IPS-15b (cell line): ENCODE measurements around the gene ASIC3.

ENCODE experiments used
- H3K27me3 ChIP-seq: one replicate; pipeline ENCODE4 v1.6.1; 2013; ENCODE audit warnings: low read length; ENCODE audit not compliant: control insufficient read depth, insufficient read depth
- H3K36me3 ChIP-seq: one replicate; pipeline ENCODE4 v1.6.1; 2013; ENCODE audit warnings: low read length; ENCODE audit not compliant: control insufficient read depth, insufficient read depth
- H3K4me1 ChIP-seq: one replicate; pipeline ENCODE4 v1.6.1; 2013; ENCODE audit warnings: mild to moderate bottlenecking, low read length; ENCODE audit not compliant: control insufficient read depth, insufficient read depth
- H3K4me3 ChIP-seq: one replicate; pipeline ENCODE4 v1.5.1; 2013; ENCODE audit warnings: low read depth, low read length
- H3K9ac ChIP-seq: one replicate; pipeline ENCODE4 v1.6.1; 2013; ENCODE audit warnings: low read depth, mild to moderate bottlenecking, low read length
- H3K9me3 ChIP-seq: one replicate; pipeline ENCODE4 v1.6.1; 2013; ENCODE audit warnings: mild to moderate bottlenecking, low read length; ENCODE audit not compliant: control insufficient read depth, insufficient read depth

ASIC3 gene

DNA sequence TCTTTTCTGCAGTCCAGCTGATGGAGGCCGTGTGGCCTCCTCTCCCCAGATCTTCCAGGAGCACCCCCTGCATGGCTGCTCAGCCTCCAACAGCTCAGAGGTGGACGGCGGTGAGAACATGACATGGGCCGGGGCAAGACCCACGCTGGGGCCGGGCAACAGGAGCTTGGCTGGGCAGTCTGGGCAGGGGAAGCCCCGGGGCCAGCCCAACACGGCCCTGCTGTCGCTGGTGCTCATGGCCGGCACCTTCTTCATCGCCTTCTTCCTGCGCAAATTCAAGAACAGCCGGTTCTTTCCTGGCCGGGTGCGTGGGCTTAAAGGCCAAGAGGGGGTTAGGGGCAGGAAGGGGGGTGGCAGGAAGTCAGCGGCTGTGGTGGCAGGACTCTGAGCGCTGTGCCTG lies 25.7 kb downstream of the ASIC3 start:
- Histone ChIP-seq H3K4me1 (peaks cover 2% of the 10 kb centered on the region), H3K36me3 (peaks cover 54% of the 10 kb centered on the region), H3K27me3 (no peaks in the 10 kb centered on the region), H3K9ac (no peak overlapping the region), H3K4me3 (no peak overlapping the region), H3K9me3 (no peaks in the 10 kb centered on the region)

DNA sequence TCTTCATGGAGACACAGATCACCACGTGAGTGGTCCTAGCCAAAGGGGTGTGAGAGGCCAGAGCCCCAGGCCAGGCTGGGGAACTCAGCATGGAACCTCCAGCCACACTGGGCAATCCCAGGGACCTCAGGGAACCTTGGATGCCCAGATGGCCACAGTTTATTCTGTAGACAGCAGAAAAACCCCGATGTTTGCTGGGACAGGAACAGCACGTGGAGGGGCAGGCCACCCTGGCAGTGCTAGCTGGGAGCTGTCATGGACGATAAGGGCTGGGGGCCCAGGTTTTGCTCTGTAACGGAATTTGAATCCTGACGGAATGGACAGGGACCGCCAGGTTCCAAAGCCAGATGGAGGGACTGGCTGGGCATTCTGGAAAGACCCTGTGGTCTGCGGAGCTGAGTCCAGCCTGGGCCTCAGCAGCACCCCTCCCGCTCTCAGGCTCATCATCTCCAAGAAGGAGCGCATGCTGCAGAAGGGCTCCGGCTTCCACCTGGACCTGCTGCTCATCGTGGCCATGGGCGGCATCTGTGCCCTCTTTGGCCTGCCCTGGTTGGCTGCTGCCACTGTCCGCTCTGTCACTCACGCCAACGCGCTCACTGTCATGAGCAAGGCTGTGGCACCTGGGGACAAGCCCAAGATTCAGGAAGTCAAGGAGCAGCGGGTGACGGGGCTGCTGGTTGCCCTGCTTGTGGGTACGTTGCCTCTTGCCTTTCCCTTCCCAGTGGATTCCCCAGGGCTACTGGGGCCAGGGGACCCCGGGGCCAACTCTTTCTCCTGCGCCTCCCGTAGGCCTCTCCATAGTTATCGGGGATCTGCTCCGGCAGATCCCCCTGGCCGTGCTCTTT lies 26.7 kb downstream of the ASIC3 start:
- H3K4me3 ChIP-seq: no peak overlapping the region
- no peaks in the 10 kb centered on the region for H3K9me3 ChIP-seq
- peaks cover 49% of the 10 kb centered on the region for H3K36me3 ChIP-seq
- no peaks in the 10 kb centered on the region for H3K27me3 ChIP-seq
- H3K9ac ChIP-seq: no peak overlapping the region
- H3K4me1 ChIP-seq: peaks cover 2% of the 10 kb centered on the region

GRCh38 chr7:151075662-151075971 lies 27.3 kb downstream of the ASIC3 start:
- no peak overlapping the region for H3K9ac ChIP-seq
- H3K36me3 ChIP-seq: peaks cover 43% of the 10 kb centered on the region

DNA sequence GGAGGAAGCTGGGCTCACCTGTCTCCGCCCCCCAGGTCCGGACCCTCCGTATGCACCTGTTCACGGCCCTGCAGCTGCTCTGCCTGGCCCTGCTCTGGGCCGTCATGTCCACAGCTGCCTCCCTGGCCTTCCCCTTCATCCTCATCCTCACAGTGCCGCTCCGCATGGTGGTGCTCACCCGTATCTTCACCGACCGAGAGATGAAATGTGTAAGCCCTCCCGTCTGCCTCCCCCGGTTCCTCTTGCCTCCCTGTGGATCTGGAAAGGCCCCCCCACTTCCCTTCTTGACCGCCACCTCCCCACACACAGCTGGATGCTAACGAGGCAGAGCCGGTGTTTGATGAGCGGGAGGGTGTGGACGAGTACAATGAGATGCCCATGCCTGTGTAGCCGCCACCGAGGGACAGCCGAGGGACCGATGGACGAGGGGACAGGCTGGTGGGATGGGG lies 27.7 kb downstream of the ASIC3 start:
- no peaks in the 10 kb centered on the region for H3K9me3 ChIP-seq
- no peak overlapping the region for H3K4me3 ChIP-seq
- no peaks in the 10 kb centered on the region for H3K27me3 ChIP-seq
- no peak overlapping the region for H3K9ac ChIP-seq
- H3K36me3 ChIP-seq: peaks cover 39% of the 10 kb centered on the region
- H3K4me1 ChIP-seq: peaks cover 2% of the 10 kb centered on the region

More at GRCh38 chr7:151075662-151075971, 27.3 kb downstream of the ASIC3 start:
- Histone ChIP-seq H3K4me1 (peaks cover 2% of the 10 kb centered on the region), H3K27me3 (no peaks in the 10 kb centered on the region), H3K4me3 (no peak overlapping the region), H3K9me3 (no peaks in the 10 kb centered on the region)

DNA sequence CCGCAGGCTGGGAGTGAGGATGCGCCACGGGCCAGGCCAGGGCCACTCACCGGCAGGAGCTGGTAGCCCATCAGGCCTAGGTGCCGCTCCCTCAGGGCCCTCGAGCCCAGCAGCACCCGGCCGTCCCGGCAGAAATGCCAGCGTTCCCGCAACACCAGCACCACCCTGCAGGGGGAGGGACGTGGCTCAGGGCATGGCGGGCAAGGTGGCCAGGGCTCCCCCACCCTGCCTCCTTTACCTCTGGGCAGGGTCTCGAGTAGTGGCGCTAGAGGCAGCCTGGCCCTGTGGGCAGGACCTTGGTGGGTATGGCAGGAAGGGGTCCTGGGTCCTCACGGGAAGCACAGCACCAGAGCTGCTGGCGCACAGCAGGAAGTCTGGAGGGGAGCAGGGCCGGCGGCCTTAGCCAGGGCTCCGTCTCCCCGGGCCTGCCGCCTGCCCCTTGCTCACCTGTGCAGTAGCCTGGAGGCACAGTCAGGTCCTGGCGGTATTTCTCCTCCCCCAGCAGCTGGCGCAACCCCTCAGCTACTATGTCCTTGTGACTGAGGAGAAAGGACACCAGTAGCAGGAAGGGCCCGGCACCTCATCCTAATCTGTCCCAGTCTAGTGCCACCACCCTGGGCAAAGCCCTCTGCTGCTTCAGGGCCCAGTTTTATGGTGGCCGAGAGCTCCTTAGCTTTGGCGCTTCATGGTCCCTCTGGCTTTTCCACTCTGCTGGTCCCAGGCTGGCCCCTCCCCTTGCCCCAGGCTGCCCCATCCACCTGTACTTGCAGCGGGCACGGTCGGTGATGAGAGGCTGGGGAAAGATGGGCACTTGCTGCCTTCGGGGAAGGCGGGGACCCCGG lies 28.8 kb downstream of the ASIC3 start:
- Histone ChIP-seq H3K9ac (no peak overlapping the region), H3K36me3 (peaks cover 31% of the 10 kb centered on the region), H3K4me1 (peaks cover 2% of the 10 kb centered on the region), H3K27me3 (no peaks in the 10 kb centered on the region), H3K4me3 (no peak overlapping the region), H3K9me3 (no peaks in the 10 kb centered on the region)

DNA sequence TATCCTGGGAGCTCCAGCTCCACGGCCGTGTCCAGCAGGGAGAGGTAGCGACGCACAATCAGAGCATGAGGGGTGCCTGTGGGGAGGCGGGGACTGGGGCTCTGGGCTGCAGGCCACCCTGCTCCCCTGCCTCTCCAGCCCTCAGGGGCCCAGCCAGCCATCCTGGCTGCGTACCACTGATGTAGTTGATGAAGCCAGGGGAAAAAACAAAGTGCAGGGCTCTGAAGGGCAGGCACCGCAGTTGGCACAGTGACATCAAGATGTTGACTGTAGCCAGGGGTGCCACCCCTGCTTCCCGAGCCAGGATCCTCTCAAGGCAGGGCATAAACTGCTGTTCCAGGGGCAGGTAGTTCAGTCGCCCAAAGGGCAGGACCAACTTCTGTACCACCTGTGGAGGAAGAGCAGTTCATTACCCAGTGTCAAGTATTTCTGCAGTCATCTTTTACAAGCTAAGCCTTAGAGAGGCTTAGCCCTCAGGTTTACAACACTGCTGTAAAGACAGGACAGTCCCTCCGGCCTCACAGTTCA lies 29.4 kb downstream of the ASIC3 start:
- Histone ChIP-seq H3K36me3 (peaks cover 30% of the 10 kb centered on the region), H3K4me1 (peaks cover 4% of the 10 kb centered on the region), H3K9ac (no peak overlapping the region)

DNA sequence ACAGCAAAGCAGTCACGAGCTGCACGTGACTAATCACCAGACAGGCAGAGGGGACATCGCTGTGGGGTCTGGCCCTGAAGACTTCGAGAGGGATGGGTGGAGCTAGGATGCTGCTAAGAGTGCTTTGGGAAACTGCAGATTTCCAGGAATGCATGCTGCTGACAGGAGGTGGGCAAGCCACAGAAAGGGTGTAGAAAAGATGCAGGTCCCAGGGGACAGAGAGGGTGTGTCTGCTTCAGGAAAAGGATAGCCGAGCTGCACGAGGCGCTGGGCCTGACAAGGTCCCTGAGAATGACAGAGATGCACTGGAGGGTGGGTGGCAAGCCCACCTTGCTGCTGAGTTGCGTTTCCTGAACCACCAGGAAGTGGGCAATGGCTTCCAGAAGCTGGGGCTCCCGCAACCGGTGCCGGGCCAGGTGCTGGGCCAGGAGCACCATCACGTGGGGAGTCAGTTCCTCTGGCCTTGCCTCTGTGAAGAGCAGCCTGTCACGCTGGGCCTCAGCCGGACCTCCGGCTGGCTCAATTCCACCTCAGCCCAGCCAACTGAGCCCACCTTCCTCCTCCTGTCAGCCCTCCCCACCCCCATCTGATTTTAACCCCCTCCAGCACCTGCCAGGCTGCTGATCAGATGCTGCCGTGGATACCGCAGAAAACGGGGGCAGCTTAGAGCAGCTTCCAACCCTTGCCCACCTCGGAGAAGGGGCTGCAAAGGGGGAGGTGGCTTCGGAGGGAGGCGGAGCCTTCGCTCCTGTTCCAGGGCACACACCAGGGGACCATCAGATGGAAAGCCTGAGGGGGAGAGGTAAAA lies 30.1 kb downstream of the ASIC3 start:
- no peaks in the 10 kb centered on the region for H3K9me3 ChIP-seq
- peaks cover 30% of the 10 kb centered on the region for H3K36me3 ChIP-seq
- H3K4me3 ChIP-seq: no peak overlapping the region
- H3K9ac ChIP-seq: no peak overlapping the region
- H3K4me1 ChIP-seq: peaks cover 4% of the 10 kb centered on the region
- no peaks in the 10 kb centered on the region for H3K27me3 ChIP-seq

More for the DNA sequence above, 29.4 kb downstream of the ASIC3 start:
- H3K4me3 ChIP-seq: no peak overlapping the region
- H3K27me3 ChIP-seq: no peaks in the 10 kb centered on the region
- H3K9me3 ChIP-seq: no peaks in the 10 kb centered on the region

DNA sequence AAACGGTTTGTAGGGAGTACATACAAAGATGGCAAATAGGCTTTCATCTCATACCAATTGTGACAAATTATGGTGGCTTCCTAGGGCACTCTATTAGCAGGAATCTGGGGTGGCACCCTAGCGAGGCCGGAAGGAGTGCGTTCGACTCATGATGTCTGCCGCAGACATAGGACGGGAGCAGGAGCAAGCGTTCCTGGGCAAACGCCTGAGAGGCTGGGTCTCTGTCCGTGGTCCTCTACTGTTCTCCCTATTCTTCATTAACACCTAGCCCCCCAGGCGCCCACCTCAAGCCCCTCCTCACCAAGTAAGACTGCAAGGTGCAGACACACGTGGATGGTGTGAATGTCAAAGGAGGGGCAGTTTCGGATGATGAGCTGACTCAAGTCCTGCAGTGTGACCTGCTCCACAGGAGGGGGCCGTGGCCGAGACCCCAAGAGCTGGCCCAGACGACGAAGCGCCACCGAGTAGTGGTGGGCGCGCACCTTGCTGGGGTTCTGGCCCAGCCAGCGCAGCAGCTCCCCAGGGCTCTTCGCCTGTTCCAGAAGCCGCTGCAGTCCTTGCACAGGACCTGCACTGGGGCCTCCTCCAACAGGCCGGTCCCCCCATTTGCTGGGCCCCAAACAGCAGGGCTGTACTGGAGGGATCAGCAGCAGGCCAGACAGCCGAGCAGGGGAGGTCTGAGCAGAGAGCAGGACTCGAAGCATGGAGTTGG lies 31.0 kb downstream of the ASIC3 start:
- Histone ChIP-seq H3K27me3 (peaks cover 8% of the 10 kb centered on the region), H3K4me1 (peaks cover 4% of the 10 kb centered on the region), H3K9ac (peak overlapping the region; percentile 90), H3K36me3 (peaks cover 24% of the 10 kb centered on the region), H3K9me3 (no peaks in the 10 kb centered on the region), H3K4me3 (peak overlapping the region; percentile 91)

- Histone ChIP-seq H3K4me1 (peaks cover 4% of the 10 kb centered on the region), H3K36me3 (peaks cover 17% of the 10 kb centered on the region), H3K27me3 (peaks cover 14% of the 10 kb centered on the region), H3K4me3 (peak overlapping the region; percentile 91), H3K9ac (peak overlapping the region; percentile 90), H3K9me3 (no peaks in the 10 kb centered on the region)
These were observed 31.8 kb downstream of the ASIC3 start for GRCh38 chr7:151080067-151080521.

GRCh38 chr7:151080522-151081169 lies 32.3 kb downstream of the ASIC3 start, which contains the start of gene FASTK:
TSS of gene FASTK (minus strand) at chr7:151080809. CDS start at chr7:151080766, 43 bp downstream.
- H3K36me3 ChIP-seq: peaks cover 12% of the 10 kb centered on the region
- peak within 1 kb of the TSS; percentile 91 for H3K4me3 ChIP-seq
- peak within 1 kb of the TSS; percentile 90 for H3K9ac ChIP-seq
- no peaks in the 10 kb centered on the region for H3K9me3 ChIP-seq
- peaks cover 8% of the 10 kb centered on the region for H3K4me1 ChIP-seq
- H3K27me3 ChIP-seq: peaks cover 20% of the 10 kb centered on the region
